Uterus (tissue), 2 donors: ENCODE data around the gene LSR.

Experiments used
- POLR2A ChIP-seq, 2 donors: fragments of 450-650 bp; IDR thresholded peaks; one replicate each; pipeline ENCODE4 v1.6.1; 2016; ENCODE audit warnings: antibody characterized with exemption in 2 of 2, mild to moderate bottlenecking in 1 of 2, moderate library complexity in 1 of 2
- TF ChIP-seq, protein P1 (sequence below), 4 experiments: fragments of 200-600 bp in 2 of 4; fragments of 450-650 bp in 2 of 4; sonication (generic) in 2 of 4; IDR thresholded peaks; one replicate each; pipeline ENCODE4 v1.5.1; 2016 to 2019; ENCODE audit warnings: antibody characterized with exemption in 4 of 4, mild to moderate bottlenecking in 2 of 4, moderate library complexity in 1 of 4

GRCh38 chr19:35278578-35279284 lies 29.9 kb downstream of the LSR start:
- TF ChIP-seq, protein P1, sequence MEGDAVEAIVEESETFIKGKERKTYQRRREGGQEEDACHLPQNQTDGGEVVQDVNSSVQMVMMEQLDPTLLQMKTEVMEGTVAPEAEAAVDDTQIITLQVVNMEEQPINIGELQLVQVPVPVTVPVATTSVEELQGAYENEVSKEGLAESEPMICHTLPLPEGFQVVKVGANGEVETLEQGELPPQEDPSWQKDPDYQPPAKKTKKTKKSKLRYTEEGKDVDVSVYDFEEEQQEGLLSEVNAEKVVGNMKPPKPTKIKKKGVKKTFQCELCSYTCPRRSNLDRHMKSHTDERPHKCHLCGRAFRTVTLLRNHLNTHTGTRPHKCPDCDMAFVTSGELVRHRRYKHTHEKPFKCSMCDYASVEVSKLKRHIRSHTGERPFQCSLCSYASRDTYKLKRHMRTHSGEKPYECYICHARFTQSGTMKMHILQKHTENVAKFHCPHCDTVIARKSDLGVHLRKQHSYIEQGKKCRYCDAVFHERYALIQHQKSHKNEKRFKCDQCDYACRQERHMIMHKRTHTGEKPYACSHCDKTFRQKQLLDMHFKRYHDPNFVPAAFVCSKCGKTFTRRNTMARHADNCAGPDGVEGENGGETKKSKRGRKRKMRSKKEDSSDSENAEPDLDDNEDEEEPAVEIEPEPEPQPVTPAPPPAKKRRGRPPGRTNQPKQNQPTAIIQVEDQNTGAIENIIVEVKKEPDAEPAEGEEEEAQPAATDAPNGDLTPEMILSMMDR (IDR thresholded peaks at IDR 0.05), result no peak
- no peak for TF ChIP-seq POLR2A (IDR thresholded peaks at IDR 0.05)
